ENCODE data around the gene GABRG3. TPM values are rescaled to one million over a fixed set of nuclear protein-coding genes. Genes with fewer than 3 reads are reported as not detected.

GABRG3 gene
- total RNA-seq, 1 experiment from 2014 or later: 0.15 TPM

GRCh38 chr15:27506752-27507151 is 535.8 kb downstream of the GABRG3 start:
- H3K27ac ChIP-seq (ENCODE audit: insufficient read length, low read depth, low read length): no peak overlapping the region
- peaks cover 2 to 4% of the 10 kb centered on the region in 2 experiments; a peak in 2 of 4 replicates for H3K4me1 Mint-ChIP-seq
- no peak overlapping the region for H2BK12ac ChIP-seq (ENCODE audit: insufficient read length, low read depth, low read length)
- H3K36me3 Mint-ChIP-seq (ENCODE audit: insufficient read depth in 1 of 3, low read depth in 3 of 3): peaks cover 16 to 40% (median 16%) of the 10 kb centered on the region in 3 experiments
- H3K4me3 Mint-ChIP-seq: no peak overlapping the region
- H3K27ac Mint-ChIP-seq: no peak overlapping the region
- peaks cover 4% of the 10 kb centered on the region; the same call in 1 of the 2 replicates for H3K27me3 Mint-ChIP-seq (ENCODE audit: low read depth)
- no peak overlapping the region for H2AFZ ChIP-seq (ENCODE audit: low read length)
- H3K9me3 ChIP-seq (ENCODE audit: control insufficient read depth, low read depth, low read length): peaks cover 6% of the 10 kb centered on the region
- DNase-seq: no peak
- H2BK20ac ChIP-seq (ENCODE audit: low read depth, low read length, poor library complexity, severe bottlenecking): no peak overlapping the region
- no peak overlapping the region for H4K91ac ChIP-seq (ENCODE audit: insufficient read length, low read depth, low read length)
- no peak overlapping the region for H2BK120ac ChIP-seq (ENCODE audit: low read depth, low read length, poor library complexity, severe bottlenecking)
- H3K79me2 ChIP-seq (ENCODE audit: insufficient read depth, low read length): no peaks in the 10 kb centered on the region
- H4K8ac ChIP-seq (replicated peaks; ENCODE audit: insufficient read length, low read depth, low read length): no peak overlapping the region
- no peak overlapping the region for H2BK15ac ChIP-seq (ENCODE audit: low read depth, low read length)
- H3K9me3 Mint-ChIP-seq: peaks cover 34 to 35% of the 10 kb centered on the region in 2 experiments
- no peak for TF ChIP-seq CTCF (conservative IDR thresholded peaks at IDR 0.05)
- no peaks in the 10 kb centered on the region for H3K23me2 ChIP-seq (ENCODE audit: insufficient read length, low read depth, low read length, poor library complexity, severe bottlenecking)
- no peak overlapping the region for H3K4ac ChIP-seq (ENCODE audit: low read depth, low read length)
- no peaks in the 10 kb centered on the region for H3K27me3 ChIP-seq (ENCODE audit: insufficient read depth, low read length)
- no peak overlapping the region for H2AK5ac ChIP-seq (ENCODE audit: insufficient read length, low read length)
- H3K79me1 ChIP-seq (ENCODE audit: insufficient read depth, low read depth, low read length, poor library complexity, severe bottlenecking): no peaks in the 10 kb centered on the region
- H3K14ac ChIP-seq (ENCODE audit: insufficient read depth, low read length): no peak overlapping the region
- H2BK5ac ChIP-seq (ENCODE audit: insufficient read length, low read length): no peak overlapping the region
- no peak overlapping the region for H3K4me2 ChIP-seq (ENCODE audit: insufficient read depth, insufficient read length, low read length)
- no peak overlapping the region for H4K5ac ChIP-seq (ENCODE audit: insufficient read length, low read depth, low read length)
- no peak overlapping the region for H3K23ac ChIP-seq (ENCODE audit: insufficient read length, low read depth, low read length)
- H3K18ac ChIP-seq (ENCODE audit: insufficient read length, low read depth, low read length): no peak overlapping the region
- no peak overlapping the region for H3K56ac ChIP-seq (ENCODE audit: insufficient read length, low read depth, low read length)
- no peak overlapping the region for H3T11ph ChIP-seq (ENCODE audit: low read length)
- H4K20me1 ChIP-seq (ENCODE audit: control insufficient read depth, insufficient read depth, insufficient read length): no peaks in the 10 kb centered on the region
- no peak overlapping the region for H3K9ac ChIP-seq (ENCODE audit: extremely low read depth, insufficient read length, low read length)
- no peaks in the 10 kb centered on the region for H3K4me1 ChIP-seq (ENCODE audit: insufficient read depth, low read length)
